ENCODE results near the gene CDK15. TPM values are rescaled to one million over a fixed set of nuclear protein-coding genes. Genes with fewer than 3 reads are reported as not detected.

The CDK15 gene
- polyA plus RNA-seq, 5 donors: 0.24 to 0.36 (median 0.30) TPM

DNA sequence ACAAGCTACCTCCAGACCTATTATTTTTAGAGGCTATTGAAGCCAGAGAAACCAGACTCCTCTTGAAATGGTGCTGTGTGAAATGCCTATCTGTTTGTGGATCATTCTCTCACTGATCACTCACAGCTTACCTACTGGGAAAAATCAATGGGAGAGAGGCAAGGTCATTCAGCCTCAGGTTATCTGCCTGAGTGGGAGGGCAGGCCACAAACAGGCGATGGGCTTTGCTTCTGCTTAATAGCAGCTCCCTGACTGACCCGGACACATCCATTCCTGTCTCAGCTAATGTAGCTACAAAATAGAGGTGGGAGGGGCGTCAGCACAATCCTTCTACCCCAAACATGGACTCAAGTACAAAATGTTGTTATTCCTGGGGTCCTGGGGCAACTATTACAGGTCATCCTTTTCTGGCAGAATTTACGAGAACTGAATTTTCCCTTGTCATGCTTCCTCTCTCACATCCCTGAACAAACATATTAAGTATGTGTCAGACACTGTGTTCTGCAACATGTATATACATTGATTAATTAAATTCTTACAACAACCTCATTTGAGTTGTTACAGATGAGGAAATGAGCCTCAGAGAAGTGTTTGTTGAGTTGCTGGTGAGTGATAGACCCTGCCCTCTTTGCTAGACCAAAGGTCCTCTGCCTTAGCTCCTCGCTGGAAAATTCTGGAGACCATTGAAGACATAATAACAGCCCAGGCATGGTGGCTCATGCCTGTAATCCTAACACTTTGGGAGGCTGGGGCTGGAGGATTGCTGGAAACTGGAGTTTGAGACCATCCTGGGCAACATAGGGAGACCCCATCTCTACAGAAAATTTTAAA is 60.5 kb downstream of the CDK15 start:
- DNase-seq: no peak

- no peak for DNase-seq
Measured at GRCh38 chr2:201871471-201871870, 65.1 kb downstream of the CDK15 start.

DNA sequence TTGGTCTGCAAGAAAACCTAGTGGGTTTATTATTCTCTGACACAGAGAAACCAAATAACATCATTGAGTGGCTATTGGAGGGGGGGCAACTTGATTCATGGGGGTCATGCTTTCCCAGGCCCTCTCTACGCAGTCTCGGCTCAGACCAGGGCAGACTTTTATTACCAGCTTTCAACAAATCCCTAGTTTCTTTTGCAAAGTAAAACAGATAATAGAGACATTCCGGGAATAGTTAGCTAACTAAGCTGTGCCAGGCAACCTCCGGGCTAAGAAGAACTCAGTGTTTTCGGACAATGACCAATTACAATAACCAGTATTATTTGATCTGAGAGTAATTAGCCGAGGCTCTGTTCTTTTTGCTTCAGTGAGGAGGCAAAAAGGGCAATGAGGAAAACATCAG is 66.3 kb downstream of the CDK15 start:
- DNase-seq: no peak

DNA sequence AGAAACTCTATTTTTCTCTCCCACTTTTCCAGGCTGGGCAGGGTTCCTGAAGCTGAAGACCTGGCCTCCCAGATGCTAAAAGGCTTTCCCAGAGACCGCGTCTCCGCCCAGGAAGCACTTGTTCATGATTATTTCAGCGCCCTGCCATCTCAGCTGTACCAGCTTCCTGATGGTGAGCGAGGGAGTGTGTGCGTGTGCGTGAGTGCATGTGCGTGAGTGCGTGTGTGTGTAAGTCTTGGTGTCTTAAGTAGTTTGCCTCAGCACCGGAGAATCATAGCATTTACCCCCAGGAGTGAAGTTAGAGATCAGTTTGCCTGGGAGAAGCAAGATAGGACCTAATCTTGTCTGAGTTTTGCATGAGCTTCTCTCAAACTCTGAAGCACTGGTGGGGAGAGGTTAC is 73.7 kb downstream of the CDK15 start:
- DNase-seq: no peak

GRCh38 chr2:201880579-201880978 is 74.2 kb downstream of the CDK15 start:
- DNase-seq: no peak

GRCh38 chr2:201880993-201881611 is 74.8 kb downstream of the CDK15 start:
- DNase-seq: peak; percentile 78 to 83

DNA sequence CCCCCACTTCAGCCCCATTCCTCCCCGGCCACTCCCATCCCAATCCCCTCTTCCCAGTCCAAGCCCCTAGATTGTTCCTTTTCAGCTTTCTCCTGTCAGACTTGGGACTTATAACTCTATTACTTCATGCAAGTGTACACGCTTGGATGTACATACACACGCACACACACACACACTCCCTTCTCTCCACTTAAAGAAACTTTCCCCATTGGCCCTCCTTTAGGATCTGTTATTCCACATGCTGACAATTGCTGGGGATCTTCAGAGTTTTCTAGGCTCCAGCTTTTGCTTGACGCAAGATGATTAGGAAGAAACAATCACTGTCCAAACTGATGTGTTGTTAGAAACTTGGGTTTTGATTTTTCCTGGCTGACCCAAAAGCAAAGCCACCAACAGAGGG is 75.4 kb downstream of the CDK15 start:
- DNase-seq: peak in 1 of 2 donors; percentile 46

GRCh38 chr2:201882353-201883090 is 76.2 kb downstream of the CDK15 start:
- DNase-seq: no peak

DNA sequence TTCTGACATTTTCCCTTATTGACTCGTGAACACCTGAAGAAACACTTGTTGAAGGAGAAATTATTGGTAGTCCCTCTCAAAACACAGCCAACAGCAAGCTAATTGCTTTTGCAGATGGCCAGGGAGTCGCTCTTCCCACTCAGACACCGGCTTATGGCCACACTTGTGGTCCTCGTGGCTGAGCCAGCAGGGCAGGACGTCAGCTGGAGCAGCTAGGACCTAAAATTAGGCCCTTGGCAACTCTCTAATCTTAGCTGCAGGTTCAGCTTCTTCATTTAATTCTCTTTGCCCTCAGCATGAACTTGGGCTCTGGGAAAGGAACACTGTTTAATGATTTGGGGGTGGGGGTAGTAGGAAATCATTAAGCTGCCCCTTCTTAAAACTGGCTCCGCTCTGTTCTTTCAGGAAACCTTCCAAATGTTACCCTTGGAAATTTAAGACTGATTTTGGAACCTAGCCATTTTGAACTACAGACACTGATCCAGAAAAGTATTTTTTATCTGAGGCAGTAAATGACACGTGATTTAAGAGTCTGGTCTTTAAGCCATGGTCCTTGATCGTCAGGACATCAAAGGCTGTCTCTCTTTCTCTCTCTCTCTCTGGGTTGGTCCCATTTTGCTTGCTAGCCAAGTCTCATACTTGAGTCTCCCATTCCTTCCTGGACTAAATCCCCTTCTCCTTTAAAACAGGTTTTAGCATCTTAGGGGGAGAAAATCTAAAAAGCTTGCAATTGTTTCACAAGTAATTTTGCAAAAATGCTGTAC is 77.5 kb downstream of the CDK15 start:
- DNase-seq: peak; percentile 68 to 73

DNA sequence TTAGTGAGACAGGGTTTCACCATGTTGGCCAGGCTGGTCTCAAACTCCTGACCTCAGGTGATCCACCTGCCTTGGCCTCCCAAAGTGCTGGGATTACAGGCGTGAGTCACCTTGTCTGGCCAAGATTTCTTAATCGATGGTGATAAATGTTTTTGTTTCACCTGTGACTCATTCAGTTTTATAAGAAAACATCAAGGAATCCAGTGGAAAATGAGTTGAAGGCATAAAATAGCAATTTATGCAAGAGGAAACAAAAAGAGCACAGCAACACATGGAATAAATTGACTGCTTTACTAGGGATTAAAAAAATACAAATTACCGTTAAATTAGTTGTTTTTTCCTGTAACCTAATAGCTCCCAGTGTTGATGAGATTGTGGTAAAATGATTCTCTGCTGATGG is 80.2 kb downstream of the CDK15 start:
- no peak for DNase-seq

- no peak for DNase-seq
Measured at GRCh38 chr2:201887773-201888425, 81.6 kb downstream of the CDK15 start.

DNA sequence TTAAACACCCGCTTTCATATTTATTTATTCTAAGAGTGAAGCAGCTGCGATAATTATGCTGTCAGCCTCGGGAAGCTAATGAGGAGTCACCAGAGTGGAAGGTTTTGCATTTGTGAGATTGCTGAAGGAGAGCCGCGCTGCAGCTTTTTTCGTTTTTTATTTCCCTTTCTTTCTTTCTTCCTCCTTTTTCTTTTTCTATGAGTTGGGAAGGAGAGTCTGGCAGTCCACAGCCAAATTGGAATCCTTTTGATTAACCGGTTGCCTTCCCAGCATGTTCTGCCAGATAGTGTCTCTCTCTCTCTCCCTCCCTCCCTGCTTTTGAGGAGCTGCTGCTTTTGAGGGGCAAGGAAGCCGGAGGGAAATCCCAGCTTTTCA is 82.1 kb downstream of the CDK15 start:
- DNase-seq: no peak

- no peak for DNase-seq
Measured at GRCh38 chr2:201890453-201890852, 84.1 kb downstream of the CDK15 start.

- no peak for DNase-seq
Measured at GRCh38 chr2:201891676-201892075, 85.3 kb downstream of the CDK15 start.

DNA sequence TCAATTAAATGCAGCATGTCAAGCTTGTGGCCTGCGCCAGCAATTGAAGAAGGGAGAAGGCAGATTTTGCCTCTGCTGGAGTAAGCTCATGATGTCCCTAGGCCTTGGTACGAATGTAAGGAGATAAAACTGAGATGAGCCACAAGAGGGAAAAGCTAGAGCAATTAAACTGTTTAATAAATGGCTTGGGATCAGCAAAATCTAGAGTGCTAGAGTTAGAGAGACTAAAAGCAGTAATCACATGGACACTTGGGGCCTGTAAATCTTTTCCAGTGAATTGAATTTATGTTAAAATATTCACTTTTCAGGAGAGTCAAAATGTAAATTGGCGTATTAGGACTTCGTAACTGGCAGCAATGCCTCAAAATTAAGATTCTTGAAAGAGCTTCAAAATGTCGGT is 86.2 kb downstream of the CDK15 start:
- DNase-seq: no peak

GRCh38 chr2:201900362-201900761 is 94.0 kb downstream of the CDK15 start:
- DNase-seq: no peak

GRCh38 chr2:201901786-201902185 is 95.4 kb downstream of the CDK15 start:
- no peak for DNase-seq

DNA sequence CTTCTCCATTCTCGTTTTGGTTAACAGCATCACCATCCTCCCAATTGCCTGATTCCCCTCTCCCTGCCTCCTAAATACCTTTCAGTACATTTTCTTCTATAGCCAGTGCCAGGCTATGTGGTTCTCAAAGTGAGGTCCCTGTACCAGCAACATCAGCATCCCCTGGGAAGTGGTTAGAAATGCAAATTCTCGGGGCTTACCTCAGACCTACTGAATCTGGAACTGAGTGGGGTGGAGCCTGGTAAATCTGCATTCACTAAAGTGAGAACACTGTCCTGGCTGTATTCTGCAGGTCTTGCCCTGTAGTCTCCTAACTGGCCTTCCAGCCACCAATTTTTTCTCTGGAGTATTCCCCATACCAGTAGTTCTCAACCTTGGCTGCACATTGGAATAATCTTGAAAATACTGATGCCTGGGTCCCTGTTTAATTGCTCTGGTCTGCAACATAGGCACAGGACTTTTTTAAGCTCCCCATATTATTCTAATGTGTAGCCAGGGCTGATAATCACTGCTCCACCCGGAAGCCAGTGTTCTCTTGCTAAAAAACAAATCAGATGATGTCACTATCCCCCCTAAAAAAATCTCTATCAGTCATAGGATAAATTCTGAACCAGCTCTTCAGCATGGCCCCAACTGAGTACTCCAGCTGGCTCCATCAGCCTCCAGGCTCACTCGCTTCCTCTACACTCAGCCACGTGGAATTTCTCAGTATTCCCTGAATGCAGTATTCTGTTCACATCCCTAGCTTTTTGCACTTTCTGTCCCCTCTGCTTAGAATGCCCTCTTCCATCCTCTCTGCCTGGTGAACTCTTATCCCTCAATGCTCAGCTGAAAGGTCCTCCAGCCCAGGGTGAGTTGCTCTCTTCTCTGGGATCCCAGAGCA is 98.4 kb downstream of the CDK15 start:
- DNase-seq: no peak

- DNase-seq: peak in 1 of 2 donors; percentile 68
Measured at GRCh38 chr2:201906777-201907562, 100.6 kb downstream of the CDK15 start.

- DNase-seq: no peak
Measured at GRCh38 chr2:201907563-201907881, 101.2 kb downstream of the CDK15 start.
